ENCODE data around the gene SOBP.

DNA sequence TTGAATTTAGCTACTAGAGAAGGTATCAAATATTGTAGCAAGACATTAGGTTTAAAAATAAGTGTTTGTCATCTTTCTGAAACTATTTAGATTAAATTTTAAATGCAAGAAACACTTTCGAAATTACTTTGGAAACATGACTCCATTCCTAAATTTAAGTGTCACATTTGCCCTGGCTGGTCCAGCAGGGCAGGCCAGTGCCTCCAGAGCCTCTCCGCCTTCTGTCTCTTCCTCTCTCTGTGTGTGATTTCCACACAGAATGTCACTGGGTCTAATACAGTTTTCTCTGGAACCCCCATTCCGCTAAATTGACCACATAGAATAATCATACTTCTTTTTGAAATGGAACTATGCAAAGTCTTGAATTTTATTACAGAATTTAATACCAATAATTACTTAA, 111.5 kb downstream of the SOBP start:
- TF ChIP-seq, protein P1, sequence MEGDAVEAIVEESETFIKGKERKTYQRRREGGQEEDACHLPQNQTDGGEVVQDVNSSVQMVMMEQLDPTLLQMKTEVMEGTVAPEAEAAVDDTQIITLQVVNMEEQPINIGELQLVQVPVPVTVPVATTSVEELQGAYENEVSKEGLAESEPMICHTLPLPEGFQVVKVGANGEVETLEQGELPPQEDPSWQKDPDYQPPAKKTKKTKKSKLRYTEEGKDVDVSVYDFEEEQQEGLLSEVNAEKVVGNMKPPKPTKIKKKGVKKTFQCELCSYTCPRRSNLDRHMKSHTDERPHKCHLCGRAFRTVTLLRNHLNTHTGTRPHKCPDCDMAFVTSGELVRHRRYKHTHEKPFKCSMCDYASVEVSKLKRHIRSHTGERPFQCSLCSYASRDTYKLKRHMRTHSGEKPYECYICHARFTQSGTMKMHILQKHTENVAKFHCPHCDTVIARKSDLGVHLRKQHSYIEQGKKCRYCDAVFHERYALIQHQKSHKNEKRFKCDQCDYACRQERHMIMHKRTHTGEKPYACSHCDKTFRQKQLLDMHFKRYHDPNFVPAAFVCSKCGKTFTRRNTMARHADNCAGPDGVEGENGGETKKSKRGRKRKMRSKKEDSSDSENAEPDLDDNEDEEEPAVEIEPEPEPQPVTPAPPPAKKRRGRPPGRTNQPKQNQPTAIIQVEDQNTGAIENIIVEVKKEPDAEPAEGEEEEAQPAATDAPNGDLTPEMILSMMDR (IDR thresholded peaks at IDR 0.05 in 8 of 11, conservative IDR thresholded peaks at IDR 0.05 in 3 of 11), result no peak
- TF ChIP-seq POLR2AphosphoS5 (IDR thresholded peaks at IDR 0.05), result no peak
